SU-DHL-6 (cell line): ENCODE measurements around the gene FAM20C.

ENCODE experiments used
- H2AFZ ChIP-seq: fragments of 200-600 bp; sonication (generic); 2 replicates; pipeline ENCODE4 v1.6.1; 2014; ENCODE audit warnings: low read depth, mild to moderate bottlenecking, moderate library complexity, mixed read lengths, antibody characterized with exemption, low read length; ENCODE audit not compliant: severe bottlenecking
- H3F3A ChIP-seq: fragments of 200-600 bp; shearing (Covaris generic); 2 replicates; pipeline ENCODE4 v1.6.0; 2016; ENCODE audit warnings: antibody characterized with exemption, mild to moderate bottlenecking; ENCODE audit not compliant: insufficient read depth
- H3K27ac ChIP-seq: fragments of 200-600 bp; sonication (generic); 2 replicates; pipeline ENCODE4 v1.5.1; 2016; ENCODE audit warnings: low read depth, mild to moderate bottlenecking, low read length, moderate library complexity, mixed read lengths
- H3K27me3 ChIP-seq: fragments of 200-600 bp; sonication (generic), shearing (Covaris generic); 2 replicates; pipeline ENCODE4 v1.6.0; 2014; ENCODE audit warnings: mild to moderate bottlenecking, low read length
- H3K36me3 ChIP-seq: fragments of 200-600 bp; sonication (generic); 2 replicates; pipeline ENCODE4 v1.6.1; 2014; ENCODE audit warnings: mild to moderate bottlenecking, low read length, mixed read lengths
- H3K4me2 ChIP-seq: fragments of 300-600, 200-600 bp; shearing (Covaris generic), sonication (generic); 2 replicates; pipeline ENCODE4 v1.6.0; 2014; ENCODE audit warnings: low read length, low read depth, mild to moderate bottlenecking; ENCODE audit not compliant: poor library complexity, severe bottlenecking
- H3K4me3 ChIP-seq: fragments of 200-600 bp; sonication (generic); 2 replicates; pipeline ENCODE4 v1.5.1; 2014; ENCODE audit warnings: antibody characterized with exemption, low read length, mild to moderate bottlenecking, mixed read lengths; ENCODE audit not compliant: insufficient read depth, poor library complexity, severe bottlenecking
- H3K79me2 ChIP-seq: fragments of 200-600 bp; sonication (generic); 2 replicates; pipeline ENCODE4 v1.6.1; 2014; ENCODE audit warnings: mild to moderate bottlenecking, low read length, moderate library complexity; ENCODE audit not compliant: insufficient read depth
- H3K9ac ChIP-seq: fragments of 200-600 bp; sonication (generic); 2 replicates; pipeline ENCODE4 v1.7.0; 2014; ENCODE audit warnings: mild to moderate bottlenecking, low read length
- H3K9me2 ChIP-seq: fragments of 200-600 bp; sonication (generic); replicated peaks from 2 replicates; pipeline ENCODE4 v1.6.1; 2014; ENCODE audit warnings: low read length; ENCODE audit not compliant: insufficient read depth
- H3K9me3 ChIP-seq: fragments of 200-600 bp; sonication (generic); 2 replicates; pipeline ENCODE4 v1.6.1; 2014; ENCODE audit warnings: low read length, mixed read lengths; ENCODE audit not compliant: insufficient read depth
- H4K20me1 ChIP-seq: fragments of 200-600 bp; sonication (generic); 2 replicates; pipeline ENCODE4 v1.6.1; 2014; ENCODE audit warnings: low read depth, mild to moderate bottlenecking, antibody characterized with exemption, low read length, moderate library complexity, mixed read lengths
- CTCF ChIP-seq: fragments of 200-600 bp; sonication (generic); IDR thresholded peaks from one replicate; pipeline ENCODE4 v1.5.1; 2017; ENCODE audit warnings: antibody characterized with exemption, mild to moderate bottlenecking, low read length, moderate library complexity; ENCODE audit not compliant: insufficient read depth, poor library complexity, severe bottlenecking
- EZH2phosphoT487 ChIP-seq: fragments of 200-600 bp; sonication (generic), shearing (Covaris generic); conservative IDR thresholded peaks from 2 replicates; pipeline ENCODE4 v1.6.1; 2018; ENCODE audit warnings: mild to moderate bottlenecking, antibody characterized with exemption, low read length, moderate library complexity, mixed read lengths

Gene FAM20C

GRCh38 chr7:297611-298374 lies 105.4 kb downstream of the FAM20C start:
- Histone ChIP-seq H3K36me3 (no peaks in the 10 kb centered on the region), H3K4me3 (no peak overlapping the region), H3K4me2 (no peak overlapping the region), H3K27ac (no peak overlapping the region), H3K9me2 (no peaks in the 10 kb centered on the region), H3K79me2 (no peaks in the 10 kb centered on the region), H3K9ac (no peak overlapping the region), H3F3A (no peaks in the 10 kb centered on the region), H4K20me1 (no peaks in the 10 kb centered on the region), H3K9me3 (no peaks in the 10 kb centered on the region), H3K27me3 (no peaks in the 10 kb centered on the region), H2AFZ (no peak overlapping the region)
- TF ChIP-seq EZH2phosphoT487 (no peak), CTCF (no peak)

DNA sequence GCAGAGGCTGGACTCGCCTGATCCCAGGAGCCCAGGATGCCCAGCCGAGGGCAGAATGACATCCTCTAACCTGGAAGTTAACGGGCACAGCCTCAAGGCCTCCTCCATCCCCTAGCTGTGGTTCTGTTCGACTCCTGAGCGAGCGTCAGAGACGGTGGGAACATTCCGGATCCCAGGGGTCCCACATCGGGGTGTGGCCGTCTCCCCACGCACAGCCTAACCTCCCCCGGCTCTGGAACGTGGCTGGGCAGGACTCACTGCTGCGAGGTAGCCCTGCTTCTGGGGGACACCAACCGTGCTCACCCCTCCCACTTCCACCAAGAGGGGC lies 106.0 kb downstream of the FAM20C start:
- H3K36me3 ChIP-seq, result no peaks in the 10 kb centered on the region
- no peak overlapping the region for H2AFZ ChIP-seq
- H3F3A ChIP-seq, result no peaks in the 10 kb centered on the region
- no peak overlapping the region for H3K4me3 ChIP-seq
- TF ChIP-seq EZH2phosphoT487, result no peak
- H3K4me2 ChIP-seq, result no peak overlapping the region
- H3K9me3 ChIP-seq, result no peaks in the 10 kb centered on the region
- no peaks in the 10 kb centered on the region for H3K79me2 ChIP-seq
- no peaks in the 10 kb centered on the region for H3K27me3 ChIP-seq
- H3K9ac ChIP-seq, result no peak overlapping the region
- no peaks in the 10 kb centered on the region for H4K20me1 ChIP-seq
- H3K9me2 ChIP-seq, result no peaks in the 10 kb centered on the region
- no peak overlapping the region for H3K27ac ChIP-seq

GRCh38 chr7:298743-299142 lies 106.4 kb downstream of the FAM20C start:
- Histone ChIP-seq H3F3A (no peaks in the 10 kb centered on the region), H3K9me2 (no peaks in the 10 kb centered on the region), H2AFZ (no peak overlapping the region), H3K9ac (no peak overlapping the region), H3K4me3 (no peak overlapping the region), H3K27ac (no peak overlapping the region), H3K9me3 (no peaks in the 10 kb centered on the region), H3K4me2 (no peak overlapping the region), H3K79me2 (no peaks in the 10 kb centered on the region), H3K27me3 (no peaks in the 10 kb centered on the region), H3K36me3 (no peaks in the 10 kb centered on the region), H4K20me1 (no peaks in the 10 kb centered on the region)
- TF ChIP-seq CTCF, result no peak
- no peak for TF ChIP-seq EZH2phosphoT487

- no peaks in the 10 kb centered on the region for H3K9me2 ChIP-seq
- no peaks in the 10 kb centered on the region for H3K36me3 ChIP-seq
- no peaks in the 10 kb centered on the region for H3K27me3 ChIP-seq
- no peaks in the 10 kb centered on the region for H3K79me2 ChIP-seq
- no peaks in the 10 kb centered on the region for H4K20me1 ChIP-seq
- no peak for TF ChIP-seq CTCF
- TF ChIP-seq EZH2phosphoT487, result no peak
- no peak overlapping the region for H2AFZ ChIP-seq
- H3K4me2 ChIP-seq, result no peak overlapping the region
- H3K4me3 ChIP-seq, result no peak overlapping the region
- no peaks in the 10 kb centered on the region for H3K9me3 ChIP-seq
- no peaks in the 10 kb centered on the region for H3F3A ChIP-seq
- H3K9ac ChIP-seq, result no peak overlapping the region
- no peak overlapping the region for H3K27ac ChIP-seq
Measured at GRCh38 chr7:299169-299568, 106.8 kb downstream of the FAM20C start.
